Measurements from ENCODE around the gene PRKAR1B. TPM values are rescaled to one million over a fixed set of nuclear protein-coding genes. Genes with fewer than 3 reads are reported as not detected.
A peak's percentile ranks its signal among the peaks of the same experiment; 100 is the strongest.

The PRKAR1B gene
- total and polyA plus RNA-seq, 2 donors (not counting 1 experiment from before 2014, with no cell fraction given) = 4.5 to 8.6 TPM

DNA sequence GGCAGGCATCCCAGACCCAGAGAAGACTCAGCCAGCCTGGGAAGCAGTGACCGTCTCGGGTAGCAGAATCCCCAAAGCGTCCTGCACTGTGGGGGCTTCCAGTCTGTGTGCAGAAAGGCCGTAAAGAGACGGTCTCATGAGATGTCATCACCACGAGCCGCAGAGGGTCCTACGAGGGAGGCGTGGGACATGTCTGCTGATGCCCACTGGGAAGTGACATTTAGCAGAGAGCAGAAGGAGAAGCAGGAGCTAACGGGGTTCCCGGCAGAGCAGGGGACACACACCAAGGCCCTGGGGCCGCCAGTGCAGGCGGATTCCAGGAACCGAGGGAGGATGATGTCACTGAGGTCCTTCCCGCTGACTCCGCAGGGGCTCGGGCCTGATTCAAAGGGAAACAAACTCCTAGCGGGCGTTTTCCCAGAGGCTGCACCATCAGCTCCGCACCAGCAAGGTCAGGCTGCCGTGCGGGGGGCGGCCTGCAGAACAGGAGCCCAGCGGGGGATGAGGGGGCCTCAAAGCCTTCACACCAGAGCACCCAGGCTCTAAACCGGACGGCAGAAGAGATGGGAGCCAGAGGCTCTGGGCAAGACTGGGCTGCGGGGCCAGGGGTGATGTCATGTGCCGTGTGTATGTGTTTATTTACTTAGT lies 122.1 kb downstream of the PRKAR1B start:
- WGBS (ENCODE audit: insufficient coverage) = 67% methylated on average over 24 of the region's 28 CpGs
- Histone ChIP-seq H4K20me1 (ENCODE audit: control insufficient read depth, insufficient read depth, low read length, poor library complexity, severe bottlenecking) (no peaks in the 10 kb centered on the region), H3K79me2 (ENCODE audit: control insufficient read depth, insufficient read depth, low read length) (no peaks in the 10 kb centered on the region), H3K36me3 (replicated peaks in 1 of 2; ENCODE audit: control extremely low read depth in 1 of 2, control insufficient read depth in 1 of 2, extremely low read depth in 1 of 2, insufficient read depth in 2 of 2, low read length in 1 of 2) (peaks cover 0 to 2% of the 10 kb centered on the region in 2 experiments), H3K27ac (ENCODE audit: low read length in 2 of 2) (peak overlapping the region; percentile 93 to 95), H3K4me2 (replicated peaks; ENCODE audit: low read depth, low read length, poor library complexity, severe bottlenecking) (peak overlapping the region; percentile 82), H2AFZ (ENCODE audit: insufficient read depth, low read depth, low read length, poor library complexity, severe bottlenecking) (peak overlapping the region; percentile 73), H3K9ac (ENCODE audit: low read length) (peak overlapping the region; percentile 62), H3K9me3 (ENCODE audit: control extremely low read depth in 1 of 3, control insufficient read depth in 2 of 3, insufficient read depth in 1 of 3, low read length in 2 of 3) (peaks cover 0 to 59% (median 12%) of the 10 kb centered on the region in 3 donors), H3K27me3 (replicated peaks in 1 of 4; ENCODE audit: control extremely low read depth in 1 of 4, control insufficient read depth in 3 of 4, insufficient read depth in 4 of 4, low read length in 3 of 4) (no peaks in the 10 kb centered on the region), H3K4me3 (ENCODE audit: control extremely low read depth in 1 of 5, extremely low read depth in 1 of 5, insufficient read depth in 1 of 5, low read depth in 2 of 5, low read length in 4 of 5) (peak overlapping the region in 4 of 5 experiments; percentile 40 to 54 (median 48)), H3K4me1 (ENCODE audit: control insufficient read depth in 2 of 2, insufficient read depth in 2 of 2, low read length in 2 of 2) (peaks cover 34 to 60% of the 10 kb centered on the region in 2 donors)
- ChIA-PET CTCF (no interaction called here), POLR2A (no interaction called here)
- TF ChIP-seq EZH2 (IDR thresholded peaks at IDR 0.05; ENCODE audit: borderline replicate concordance, insufficient read depth, low read depth, low read length, poor library complexity, severe bottlenecking) = no peak
- TF ChIP-seq, protein P1, sequence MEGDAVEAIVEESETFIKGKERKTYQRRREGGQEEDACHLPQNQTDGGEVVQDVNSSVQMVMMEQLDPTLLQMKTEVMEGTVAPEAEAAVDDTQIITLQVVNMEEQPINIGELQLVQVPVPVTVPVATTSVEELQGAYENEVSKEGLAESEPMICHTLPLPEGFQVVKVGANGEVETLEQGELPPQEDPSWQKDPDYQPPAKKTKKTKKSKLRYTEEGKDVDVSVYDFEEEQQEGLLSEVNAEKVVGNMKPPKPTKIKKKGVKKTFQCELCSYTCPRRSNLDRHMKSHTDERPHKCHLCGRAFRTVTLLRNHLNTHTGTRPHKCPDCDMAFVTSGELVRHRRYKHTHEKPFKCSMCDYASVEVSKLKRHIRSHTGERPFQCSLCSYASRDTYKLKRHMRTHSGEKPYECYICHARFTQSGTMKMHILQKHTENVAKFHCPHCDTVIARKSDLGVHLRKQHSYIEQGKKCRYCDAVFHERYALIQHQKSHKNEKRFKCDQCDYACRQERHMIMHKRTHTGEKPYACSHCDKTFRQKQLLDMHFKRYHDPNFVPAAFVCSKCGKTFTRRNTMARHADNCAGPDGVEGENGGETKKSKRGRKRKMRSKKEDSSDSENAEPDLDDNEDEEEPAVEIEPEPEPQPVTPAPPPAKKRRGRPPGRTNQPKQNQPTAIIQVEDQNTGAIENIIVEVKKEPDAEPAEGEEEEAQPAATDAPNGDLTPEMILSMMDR (IDR thresholded peaks at IDR 0.05) = no peak
- H3K4me1 Mint-ChIP-seq = peaks cover 51% of the 10 kb centered on the region
- H3K27ac Mint-ChIP-seq = peak overlapping the region; percentile 98
- H3K9me3 Mint-ChIP-seq (ENCODE audit: insufficient read depth) = peaks cover 2% of the 10 kb centered on the region
- intact Hi-C loops (cut with micrococcal nuclease) = loop anchor here (1.0 kb wide), 1 partner anchor 121 kb away; the partner anchor contains the start of gene DNAAF5
- H3K27me3 Mint-ChIP-seq = no peaks in the 10 kb centered on the region
- no peak for DNase-seq
- ATAC-seq (ENCODE audit: low read depth) = no peak
- peak overlapping the region; percentile 91 for H3K4me3 Mint-ChIP-seq

Data from B cell (primary cell).